MCF 10A (cell line): ENCODE results near the gene CMYA5. TPM values are rescaled to one million over a fixed set of nuclear protein-coding genes. Genes with fewer than 3 reads are reported as not detected.

Experiments
- BruUV-seq: library from RNA; stranded (reverse); fragments of 400-500 nt; replicated peaks from 2 replicates; lab custom pipeline; 2021; lab: Mats Ljungman, UMichigan
- CTCF ChIA-PET: fragments of 300-600 bp; sonication (Branson Sonifier 250); formaldehyde crosslinking; extraction: SDS; loops from one replicate; lab custom pipeline; 2021; ENCODE audit warnings: antibody characterized with exemption, inconsistent platforms; lab: Yijun Ruan, JAX
- POLR2A ChIA-PET: fragments of 300-600, 350-650 bp; sonication (Branson Sonifier 250); formaldehyde crosslinking; extraction: SDS; loops from one replicate; lab custom pipeline; 2020; ENCODE audit warnings: antibody characterized with exemption, inconsistent platforms; lab: Yijun Ruan, JAX
- DNase-seq: peaks from one replicate; pipeline ENCODE4 v3.0.0-alpha.2; 2018; ENCODE audit not compliant: unreplicated experiment
- H3K27ac Mint-ChIP-seq: one replicate; pipeline ENCODE4 v1.8.0; 2022; ENCODE audit warnings: mild to moderate bottlenecking, low read depth, mixed read lengths; ENCODE audit not compliant: unreplicated experiment
- H3K27me3 Mint-ChIP-seq: one replicate; pipeline ENCODE4 v1.8.0; 2022; ENCODE audit warnings: mixed read lengths; ENCODE audit not compliant: insufficient read depth, unreplicated experiment
- H3K36me3 Mint-ChIP-seq: one replicate; pipeline ENCODE4 v1.8.0; 2022; ENCODE audit warnings: mild to moderate bottlenecking, moderate library complexity, mixed read lengths; ENCODE audit not compliant: insufficient read depth, unreplicated experiment
- H3K4me1 Mint-ChIP-seq: one replicate; pipeline ENCODE4 v1.8.0; 2022; ENCODE audit warnings: mixed read lengths; ENCODE audit not compliant: insufficient read depth, unreplicated experiment
- H3K4me3 Mint-ChIP-seq: one replicate; pipeline ENCODE4 v1.8.0; 2022; ENCODE audit warnings: mild to moderate bottlenecking, moderate library complexity, mixed read lengths; ENCODE audit not compliant: unreplicated experiment
- H3K9me3 Mint-ChIP-seq: one replicate; pipeline ENCODE4 v1.8.0; 2022; ENCODE audit warnings: mixed read lengths; ENCODE audit not compliant: unreplicated experiment
- CTCF ChIP-seq: fragments of 200-600 bp; IDR thresholded peaks from one replicate; pipeline ENCODE4 v1.8.0; 2022; ENCODE audit warnings: antibody characterized with exemption, mild to moderate bottlenecking; ENCODE audit not compliant: unreplicated experiment
- intact Hi-C: fragments of 100-400 bp; cut with micrococcal nuclease; formaldehyde crosslinking; loops from 2 replicates; pipeline ENCODE4 v1.14.1; 2022
- total RNA-seq: library from RNA; stranded (reverse); gene quantifications from 2 replicates; pipeline ENCODE4 v1.2.3, GENCODE V29; 2022

CMYA5 gene
- total RNA-seq, 1 experiment from 2014 or later, result 0.61 TPM

- intact Hi-C loops, result no loop called here
- H3K27ac Mint-ChIP-seq, result no peak overlapping the region
- POLR2A ChIA-PET, result no interaction called here
- BruUV-seq, result no TSS peak
- no peaks in the 10 kb centered on the region for H3K36me3 Mint-ChIP-seq
- no peak for DNase-seq
- no peak overlapping the region for H3K4me3 Mint-ChIP-seq
- H3K9me3 Mint-ChIP-seq, result no peaks in the 10 kb centered on the region
- no peaks in the 10 kb centered on the region for H3K4me1 Mint-ChIP-seq
- no peaks in the 10 kb centered on the region for H3K27me3 Mint-ChIP-seq
- CTCF ChIA-PET, result no interaction called here
- no peak for TF ChIP-seq CTCF
Measured at GRCh38 chr5:79837761-79838551, 148.3 kb downstream of the CMYA5 start.

GRCh38 chr5:79840084-79840990 lies 150.7 kb downstream of the CMYA5 start:
- Mint-ChIP-seq H3K4me1 (peaks cover 3% of the 10 kb centered on the region), H3K9me3 (no peaks in the 10 kb centered on the region), H3K27me3 (no peaks in the 10 kb centered on the region), H3K36me3 (no peaks in the 10 kb centered on the region), H3K4me3 (no peak overlapping the region), H3K27ac (no peak overlapping the region)
- intact Hi-C loops, result no loop called here
- BruUV-seq, result no TSS peak
- ChIA-PET CTCF (interaction anchor here (1.1 to 1.3 kb wide), 2 partner anchors 19 to 243 kb away, joined by 4 read pairs; no protein-coding TSS in a partner anchor), POLR2A (interaction anchor here (0.6 kb wide), 1 partner anchor 9 kb away, joined by 3 read pairs; no protein-coding TSS in a partner anchor)
- no peak for TF ChIP-seq CTCF
- no peak for DNase-seq

GRCh38 chr5:79841172-79841571 lies 151.5 kb downstream of the CMYA5 start:
- POLR2A ChIA-PET, result interaction anchor here (0.6 kb wide), 1 partner anchor 10 kb away, joined by 3 read pairs; no protein-coding TSS in a partner anchor
- no peak for DNase-seq
- CTCF ChIA-PET, result interaction anchor here (1.1 to 1.3 kb wide), 2 partner anchors 18 to 242 kb away, joined by 4 read pairs; no protein-coding TSS in a partner anchor
- Mint-ChIP-seq H3K36me3 (no peaks in the 10 kb centered on the region), H3K4me3 (no peak overlapping the region), H3K27ac (no peak overlapping the region), H3K27me3 (no peaks in the 10 kb centered on the region), H3K4me1 (peaks cover 11% of the 10 kb centered on the region), H3K9me3 (no peaks in the 10 kb centered on the region)
- intact Hi-C loops, result no loop called here
- no TSS peak for BruUV-seq
- no peak for TF ChIP-seq CTCF
